Left renal pelvis (tissue), 4 donors: ENCODE data around the gene ANO7. TPM values are rescaled to one million over a fixed set of nuclear protein-coding genes. Genes with fewer than 3 reads are reported as not detected.

ENCODE experiments used
- DNase-seq, 4 donors: peaks; one replicate each; pipeline ENCODE4 v3.0.0-alpha.2; 2013; ENCODE audit warnings: low read depth in 4 of 4, low spot score in 3 of 4
- polyA plus RNA-seq, 4 donors: library from polyadenylated mRNA; unstranded; fragments of 120-200 nt; gene quantifications; one replicate each; pipeline ENCODE4 v1.2.1, GENCODE V29; 2013; ENCODE audit not compliant: insufficient read length in 4 of 4

Gene ANO7
- polyA plus RNA-seq, 4 donors = 0.85 to 3.3 (median 1.6) TPM

DNA sequence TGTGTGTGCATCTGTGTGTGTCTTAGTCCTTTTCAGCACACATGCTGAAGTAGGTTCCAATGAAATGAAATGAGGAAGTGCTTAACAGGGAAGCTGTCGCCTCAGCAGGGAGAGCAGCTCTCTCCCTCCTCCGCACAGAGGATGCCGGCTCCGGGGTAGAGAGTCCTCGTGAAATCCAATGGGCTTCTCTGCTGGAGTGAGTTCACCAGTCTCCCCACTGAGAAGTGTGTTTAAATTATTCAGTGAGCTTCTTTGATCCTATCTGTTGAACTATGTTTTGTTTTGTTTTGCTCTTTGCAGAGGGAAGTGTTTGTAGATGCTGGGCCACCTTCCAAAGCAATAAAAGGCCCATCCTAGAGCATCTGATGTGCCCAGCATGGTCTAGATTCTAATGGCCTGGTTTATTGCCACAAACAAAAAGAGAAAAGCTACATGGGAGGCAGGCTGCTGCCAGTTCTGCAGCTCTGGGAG, 31.5 kb upstream of the ANO7 start:
- no peak for DNase-seq

DNA sequence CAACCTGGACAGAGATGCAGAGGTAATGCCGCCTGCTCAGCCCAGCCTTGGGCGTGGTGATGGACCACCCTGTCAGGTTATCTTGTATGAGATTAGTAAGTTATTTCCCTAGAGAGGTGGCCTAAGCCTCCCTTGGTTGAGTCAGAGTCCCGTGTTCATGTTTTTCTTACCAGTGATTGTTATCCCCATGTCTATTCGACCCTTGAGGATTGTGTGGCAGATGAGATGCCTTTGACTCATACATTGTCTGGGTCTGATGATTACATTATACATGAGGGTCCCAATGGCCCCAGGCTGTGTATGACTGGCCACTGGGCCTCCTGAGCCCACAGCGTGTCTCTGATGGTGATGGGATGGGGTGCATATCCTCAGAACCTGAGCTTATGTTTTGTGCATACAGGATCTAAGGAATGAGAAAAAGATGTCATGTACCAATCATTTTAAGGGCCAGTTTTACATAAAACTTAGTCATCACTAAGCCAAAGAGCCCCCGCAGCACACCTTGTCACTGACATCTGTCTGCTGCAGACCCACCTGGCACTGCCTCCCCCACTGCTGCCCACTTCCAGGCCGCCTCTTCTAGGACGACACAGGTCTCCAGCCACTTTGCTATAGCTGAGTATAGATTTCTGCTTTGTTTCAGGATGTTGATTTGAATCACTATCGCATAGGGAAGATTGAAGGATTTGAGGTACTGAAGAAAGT, 30.5 kb upstream of the ANO7 start:
- DNase-seq = no peak

DNA sequence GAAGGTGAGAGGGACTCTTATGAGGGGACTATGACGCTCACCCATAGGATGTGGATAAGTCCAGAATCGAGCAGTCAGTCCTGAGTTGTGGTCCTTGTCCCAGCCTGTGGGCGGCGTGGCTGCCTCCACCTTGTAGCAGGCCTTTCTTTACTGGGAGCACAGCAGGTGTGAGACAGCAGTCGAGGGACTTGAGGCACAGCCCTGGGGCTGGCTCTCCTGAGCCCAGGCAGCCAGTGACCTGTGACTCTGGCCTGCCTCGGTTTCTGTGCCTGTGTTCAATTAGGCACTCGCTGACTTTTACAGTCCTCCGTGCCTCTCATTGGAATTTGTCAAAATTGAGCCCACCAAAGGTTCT, 30.0 kb upstream of the ANO7 start:
- DNase-seq = no peak

DNA sequence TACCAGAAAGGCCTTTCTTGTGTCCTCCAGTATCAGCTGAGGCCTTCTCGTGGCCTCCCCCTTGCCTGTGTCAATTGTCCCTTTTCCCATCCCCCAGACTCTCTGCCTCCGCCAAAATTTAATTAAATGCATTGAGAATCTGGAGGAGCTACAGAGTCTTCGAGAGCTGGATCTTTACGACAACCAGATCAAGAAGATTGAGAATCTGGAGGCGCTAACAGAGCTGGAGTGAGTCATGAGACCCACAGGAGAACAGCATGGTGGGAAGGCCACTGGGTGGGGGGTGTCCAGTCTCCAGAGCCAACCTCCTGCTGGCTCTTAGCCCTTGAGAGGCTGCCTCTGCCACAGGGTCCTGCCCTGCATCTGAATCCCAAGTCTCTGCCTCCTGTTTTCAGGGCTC, 29.4 kb upstream of the ANO7 start:
- no peak for DNase-seq

DNA sequence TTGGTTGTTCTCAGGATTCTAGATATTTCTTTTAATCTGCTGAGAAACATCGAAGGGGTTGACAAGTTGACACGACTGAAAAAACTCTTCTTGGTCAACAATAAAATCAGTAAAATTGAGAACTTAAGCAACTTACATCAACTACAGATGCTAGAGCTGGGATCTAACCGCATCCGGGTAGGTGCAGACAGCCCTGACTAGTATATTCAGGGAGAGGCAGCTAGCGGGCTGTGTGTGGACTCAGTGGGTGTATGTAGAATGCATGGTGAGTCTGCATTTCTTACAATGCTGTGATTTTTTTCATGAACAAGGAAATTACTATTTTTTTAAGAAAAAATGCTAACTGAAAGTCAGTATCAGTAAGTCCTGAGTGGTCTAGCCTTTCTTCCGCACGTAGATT, 28.2 kb upstream of the ANO7 start:
- DNase-seq = no peak

DNA sequence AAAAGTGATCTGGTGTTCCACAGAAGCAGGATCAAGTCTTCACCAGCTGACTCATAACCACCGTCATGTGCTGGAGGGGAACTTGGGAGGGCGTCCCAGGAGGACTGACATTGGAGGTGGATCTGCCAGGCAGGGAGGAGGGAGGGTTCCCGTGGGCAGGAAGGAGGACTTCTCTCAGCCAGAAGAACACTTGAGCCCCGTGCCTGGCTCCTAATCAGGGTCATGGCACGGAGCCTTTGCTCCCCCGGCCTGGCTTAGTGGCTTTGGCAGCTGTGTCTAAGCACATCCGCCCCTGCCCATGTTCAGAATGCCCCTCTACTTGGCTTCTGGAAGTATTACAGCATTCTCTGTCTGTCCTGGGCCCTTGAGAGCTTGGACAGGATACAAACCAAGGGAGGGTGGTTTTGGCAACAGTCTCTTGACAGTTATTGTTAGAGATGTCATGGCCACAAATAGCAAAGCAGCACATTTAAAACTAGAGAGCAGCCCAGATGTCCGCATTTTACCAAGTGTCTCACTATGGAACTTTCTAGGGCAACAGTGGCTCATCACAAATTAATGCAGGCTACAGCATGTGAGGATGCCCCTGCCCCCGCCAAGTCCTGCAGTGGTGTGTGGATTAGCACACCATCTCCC, 26.7 kb upstream of the ANO7 start:
- no peak for DNase-seq

DNA sequence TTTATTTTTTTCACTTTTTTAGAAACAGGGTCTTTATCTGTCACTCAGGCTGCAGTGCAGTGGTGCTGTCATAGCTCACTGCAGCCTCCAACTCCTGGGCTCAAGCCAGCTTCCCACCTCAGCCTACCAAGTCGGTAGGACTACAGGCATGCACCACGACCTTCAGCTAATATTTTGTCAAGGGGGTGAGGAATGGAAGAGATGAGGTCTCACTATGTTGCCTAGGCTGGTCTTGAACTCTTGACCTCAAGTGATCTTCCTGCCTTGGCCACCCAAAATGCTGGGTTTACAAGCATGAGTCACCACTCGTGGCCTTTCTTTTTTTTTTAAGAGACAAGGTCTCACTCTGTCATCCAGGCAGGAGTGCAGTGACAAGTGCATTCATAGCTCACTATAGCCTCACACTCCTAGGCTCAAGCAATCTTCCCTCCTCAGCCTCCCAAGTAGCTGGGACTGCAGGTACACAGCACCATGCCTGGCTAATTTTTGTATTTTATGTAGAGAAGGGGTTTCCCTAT, 24.8 kb upstream of the ANO7 start:
- DNase-seq = no peak

DNA sequence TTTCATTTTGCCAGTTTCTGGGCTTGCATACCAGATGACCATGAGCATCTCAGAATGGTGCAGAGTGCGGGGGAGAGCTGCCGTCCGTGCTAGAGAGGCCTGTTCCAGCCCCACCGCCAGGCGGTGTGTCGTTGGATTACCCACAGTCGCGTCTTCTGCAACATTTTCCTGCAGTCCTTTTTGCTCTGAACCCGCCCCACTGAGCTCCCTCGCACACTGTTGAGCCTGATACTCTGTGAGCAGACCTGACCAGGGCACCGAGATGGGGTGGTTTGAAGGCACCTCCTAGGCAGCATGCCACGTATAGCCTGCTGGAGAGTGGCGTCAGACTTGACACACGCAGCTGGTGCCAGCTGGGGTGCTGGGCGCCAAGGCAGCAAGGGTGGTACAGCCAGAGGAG, 20.1 kb upstream of the ANO7 start:
- no peak for DNase-seq

DNA sequence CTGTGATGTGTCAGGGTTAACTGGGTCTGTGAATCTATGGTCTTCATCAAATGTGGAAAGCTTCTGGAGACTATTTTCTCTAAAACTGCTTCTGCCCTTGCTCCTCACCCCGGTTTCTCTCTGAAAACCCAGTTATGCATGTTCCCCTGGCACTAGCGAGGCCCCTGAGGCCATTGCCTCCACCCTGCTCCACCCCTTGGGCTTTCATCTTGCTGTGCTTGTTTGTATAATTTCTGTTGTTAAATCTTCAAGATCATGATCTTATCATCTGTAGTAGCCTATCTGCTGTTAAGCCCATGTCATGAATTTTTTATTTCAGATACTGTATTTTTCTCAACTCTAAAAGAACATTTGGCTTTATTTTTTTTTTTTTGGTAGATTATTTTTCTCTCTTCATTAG, 14.9 kb upstream of the ANO7 start:
- DNase-seq = no peak

DNA sequence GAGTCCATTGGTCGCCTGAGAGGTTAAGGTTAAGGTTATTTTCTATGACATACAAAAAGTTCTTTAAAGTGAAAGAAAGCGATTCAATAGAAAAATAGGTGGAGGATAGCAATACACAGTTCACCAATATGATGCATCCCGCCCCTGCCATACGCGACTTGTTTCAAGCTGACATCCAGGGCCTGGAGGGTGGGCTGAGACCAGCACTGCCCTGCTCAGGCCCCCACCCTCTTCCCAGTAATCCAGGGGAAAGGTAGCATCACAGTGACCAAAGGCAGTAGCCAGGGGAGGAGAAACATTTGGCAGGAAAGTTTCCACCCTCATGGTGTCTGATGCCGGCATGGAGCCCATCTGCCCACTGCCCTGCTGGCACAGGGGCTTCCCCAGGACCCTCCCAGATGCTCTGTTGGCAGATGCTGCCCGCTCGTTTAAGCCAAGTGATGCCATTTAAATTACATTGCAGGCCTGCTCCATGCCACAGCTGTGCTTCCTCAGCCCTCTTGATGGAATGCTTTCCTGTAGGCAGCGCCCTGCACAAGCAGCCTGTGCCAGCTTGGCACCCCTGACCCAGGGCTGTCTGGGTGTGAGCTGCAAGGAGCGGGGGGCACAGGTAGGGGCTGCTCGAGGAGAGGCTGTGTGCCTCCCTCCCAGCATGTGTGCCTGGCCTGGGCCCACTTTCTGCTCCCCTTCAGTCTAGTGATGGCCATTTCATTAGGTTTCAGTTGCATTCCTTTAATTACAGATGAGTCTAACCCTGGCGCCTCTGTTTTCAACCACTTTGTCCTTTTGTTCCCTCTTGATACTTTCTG, 10.7 kb upstream of the ANO7 start:
- DNase-seq = no peak

DNA sequence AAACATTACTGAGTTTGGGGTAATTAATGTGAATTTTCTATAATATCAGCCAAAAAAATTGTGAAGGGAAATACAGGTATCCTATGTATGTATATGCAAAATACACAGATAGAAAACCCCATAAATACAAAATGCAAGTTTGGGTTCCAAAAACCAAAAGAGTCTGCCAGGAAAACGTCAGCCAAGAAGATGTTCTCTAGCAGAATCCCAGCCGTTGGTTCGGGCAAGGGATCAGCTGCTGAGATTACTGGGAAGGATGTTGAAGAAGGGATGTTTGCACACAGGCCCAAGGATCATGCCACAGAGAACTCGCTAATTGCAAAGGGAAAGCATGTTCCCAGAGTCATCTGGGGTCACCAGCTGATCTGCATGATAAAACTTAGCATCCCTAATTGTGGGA, 9.5 kb upstream of the ANO7 start:
- no peak for DNase-seq

DNA sequence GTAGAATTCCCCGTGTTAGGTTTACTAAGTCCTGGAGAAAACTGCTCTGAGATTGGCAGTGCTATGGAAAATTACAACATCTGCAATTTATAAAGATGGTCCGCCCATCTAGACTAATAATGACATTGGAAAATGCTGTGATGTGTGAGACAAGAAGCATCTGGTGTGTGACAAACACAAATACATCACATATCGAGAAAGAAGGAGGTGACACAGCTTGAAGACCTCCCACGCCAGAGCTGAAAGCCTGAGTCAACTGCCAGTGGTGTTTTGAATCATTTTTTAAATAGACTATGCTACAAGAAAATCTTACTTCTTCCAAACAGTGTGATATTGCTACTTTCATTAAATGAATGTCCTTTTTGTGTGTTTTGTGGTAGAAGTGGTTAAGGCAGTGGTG, 8.6 kb upstream of the ANO7 start:
- no peak for DNase-seq

DNA sequence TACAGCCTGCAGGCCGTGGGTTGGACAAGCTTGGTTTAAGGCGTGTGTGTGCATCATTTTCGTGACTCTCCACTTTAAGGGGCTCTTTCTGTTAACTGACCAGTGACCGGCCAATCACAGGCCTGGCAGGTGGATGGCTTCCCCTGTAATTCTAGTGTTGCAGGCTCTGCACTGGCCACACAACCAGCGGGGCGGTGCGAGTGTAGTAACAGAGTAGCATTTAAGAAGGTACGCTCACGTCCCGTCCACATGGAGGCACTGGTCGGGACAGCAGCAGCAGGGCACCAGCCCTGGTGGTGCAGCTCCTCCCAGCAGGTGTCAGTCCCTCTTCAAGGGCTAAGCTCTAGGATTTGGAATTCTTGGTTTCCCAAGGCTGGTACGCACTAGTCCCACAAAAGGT, 8.0 kb upstream of the ANO7 start:
- DNase-seq = no peak

DNA sequence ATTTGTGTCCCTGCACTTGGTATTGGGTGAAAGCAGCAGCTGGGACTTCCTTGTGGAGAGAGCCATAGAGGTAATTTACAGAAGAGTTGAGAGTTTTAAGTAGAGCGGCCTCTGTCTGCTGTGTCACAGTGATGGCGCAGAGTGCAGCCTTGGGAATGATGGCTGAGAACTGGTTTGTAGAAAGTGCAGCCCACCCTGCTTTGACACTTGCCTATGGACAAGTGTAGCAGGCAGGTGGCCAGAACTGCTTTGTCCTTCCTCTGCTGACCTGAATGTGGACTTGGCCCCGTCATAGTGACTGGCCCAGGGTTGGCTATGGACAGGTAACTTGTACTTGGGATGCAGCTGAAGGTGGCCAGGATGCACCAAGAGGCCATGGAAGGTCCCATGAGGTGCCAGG, 6.4 kb upstream of the ANO7 start:
- DNase-seq = no peak

DNA sequence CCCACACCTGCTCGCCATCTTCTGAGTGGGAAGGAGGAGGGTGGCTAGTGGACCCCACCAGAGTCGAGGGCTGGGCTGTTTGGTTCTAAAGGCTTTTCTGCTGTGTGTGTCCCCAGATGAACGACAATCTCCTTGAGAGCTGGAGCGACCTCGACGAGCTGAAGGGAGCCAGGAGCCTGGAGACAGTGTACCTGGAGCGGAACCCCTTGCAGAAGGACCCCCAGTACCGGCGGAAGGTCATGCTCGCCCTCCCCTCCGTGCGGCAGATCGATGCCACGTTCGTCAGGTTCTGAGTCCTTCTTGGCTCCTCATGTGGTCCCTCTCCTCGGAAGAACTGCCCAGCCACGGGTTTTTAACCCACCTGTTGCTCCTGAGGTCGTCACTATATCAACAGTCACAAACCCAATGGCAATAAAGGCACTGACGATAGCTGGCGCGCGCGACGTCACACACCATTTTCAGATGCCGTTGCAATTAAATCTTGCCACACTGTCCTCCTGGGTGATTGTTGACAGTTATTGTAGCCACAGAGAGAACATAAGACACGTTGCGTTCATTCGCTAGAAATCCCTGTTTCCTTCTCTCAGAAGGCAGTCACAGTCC, 5.8 kb upstream of the ANO7 start:
- DNase-seq = no peak

DNA sequence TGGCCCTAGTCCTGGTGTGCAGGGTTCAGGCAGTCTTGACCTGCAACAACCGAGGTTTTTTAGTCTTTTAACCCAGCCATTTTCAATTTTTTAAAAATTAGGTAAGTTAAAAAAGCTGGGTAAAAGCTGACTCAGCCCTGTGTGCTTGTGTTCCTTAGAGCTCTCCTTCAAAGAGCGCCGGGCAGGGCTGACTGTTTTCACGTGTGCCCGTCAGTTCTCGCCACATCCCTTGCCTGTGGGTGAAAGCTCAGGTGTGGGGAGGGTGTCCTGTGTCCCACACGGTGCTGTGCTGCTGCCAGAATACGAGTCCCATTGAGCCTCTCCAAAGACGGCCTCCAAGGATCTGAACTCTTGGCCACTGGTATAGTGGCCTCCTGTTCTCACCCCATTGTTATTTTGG, 5.3 kb upstream of the ANO7 start:
- DNase-seq = no peak

DNA sequence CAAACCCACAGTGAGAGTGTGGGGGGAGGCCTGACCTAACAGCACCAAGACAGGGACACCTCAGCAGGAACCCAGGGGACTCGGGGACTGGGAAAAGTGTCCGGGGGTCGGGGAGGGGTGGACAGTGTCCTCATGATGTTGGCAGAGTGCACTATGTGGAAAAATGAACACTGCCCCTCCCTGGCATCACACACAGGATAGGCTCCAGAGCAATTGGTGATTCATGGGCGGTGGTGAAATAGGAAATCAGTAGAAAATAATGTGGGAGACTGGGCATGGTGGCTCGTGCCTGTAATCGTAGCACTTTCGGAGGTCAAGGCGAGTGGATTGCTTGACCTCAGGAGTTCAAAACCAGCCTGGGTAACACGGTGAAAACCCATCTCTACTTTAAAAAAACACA, 3.6 kb upstream of the ANO7 start:
- DNase-seq = no peak

DNA sequence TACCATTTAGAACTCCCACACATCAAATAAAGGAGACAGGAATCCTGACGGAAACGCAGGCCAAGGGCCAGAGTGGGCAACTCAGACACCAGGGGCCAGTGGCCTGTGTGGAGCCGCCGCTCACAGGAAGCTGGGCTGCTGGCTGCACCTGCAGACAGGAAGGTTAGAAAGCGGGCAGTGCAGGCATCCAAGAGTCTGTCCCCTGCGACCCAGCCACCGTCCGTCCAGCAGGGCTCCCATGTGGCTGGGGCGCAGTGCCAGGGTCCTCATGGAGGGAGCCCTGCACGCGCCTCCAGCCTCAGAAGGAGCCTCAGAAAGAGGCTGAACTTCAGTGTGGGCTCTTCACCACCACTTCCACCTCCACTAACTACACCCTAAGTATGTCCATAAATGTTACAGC, 2.5 kb upstream of the ANO7 start:
- no peak for DNase-seq

DNA sequence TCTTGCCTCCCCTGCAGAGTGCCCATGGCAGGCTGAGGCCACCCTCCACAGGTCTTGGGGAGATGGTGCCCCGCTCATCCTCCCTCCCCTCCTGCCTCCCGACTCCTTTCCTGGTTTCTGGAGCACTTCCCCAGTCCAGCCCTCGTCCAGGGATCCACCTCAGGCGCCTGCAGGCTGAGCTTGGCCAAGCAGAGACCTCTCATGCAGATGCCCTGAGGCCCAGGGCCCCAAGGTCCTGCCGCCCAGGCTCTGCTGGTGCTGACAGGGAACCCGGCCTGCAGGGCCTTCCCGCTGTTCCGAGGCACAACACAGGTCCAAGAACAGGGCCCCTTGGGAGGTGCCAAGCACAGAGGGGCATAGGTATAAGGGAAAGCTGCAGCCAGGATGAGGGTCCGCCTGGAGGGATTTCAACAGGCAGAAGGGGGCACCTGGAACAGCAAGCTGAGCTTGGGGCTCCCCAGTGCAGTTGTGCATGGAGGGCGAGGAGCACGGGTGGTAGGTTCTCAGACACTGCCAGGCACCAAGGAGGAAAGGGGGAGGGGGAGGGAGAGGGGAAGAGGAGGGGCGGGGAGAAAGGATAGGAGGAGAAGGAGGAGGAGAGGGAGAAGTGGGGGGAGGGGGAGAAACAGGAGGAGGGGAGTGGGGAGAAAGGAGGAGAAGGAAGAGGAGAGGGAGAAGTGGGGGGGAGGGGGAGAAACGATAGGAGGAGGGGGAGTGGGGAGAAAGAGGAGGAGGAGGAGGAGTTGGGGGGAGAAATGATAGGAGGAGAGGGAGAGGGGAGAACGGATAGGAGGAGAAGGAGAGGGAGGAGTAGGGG, 1.2 kb upstream of the ANO7 start:
- no peak for DNase-seq

DNA sequence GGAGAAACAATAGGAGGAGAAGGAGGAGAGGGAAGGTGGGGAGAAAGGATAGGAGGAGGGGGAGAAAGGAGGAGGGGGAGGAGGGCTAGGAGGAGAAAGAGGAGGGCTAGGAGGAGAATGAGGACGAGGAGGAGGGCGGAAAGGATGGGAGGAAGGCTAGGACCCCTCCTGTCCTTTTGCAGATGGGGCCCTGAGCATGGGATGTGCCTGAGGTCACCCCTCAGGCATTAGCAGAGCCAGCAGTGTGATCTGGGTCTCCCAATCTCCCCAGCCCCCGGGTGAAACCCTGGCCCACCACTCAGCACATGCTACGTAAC, 601 bp upstream of the ANO7 start:
- DNase-seq = no peak
